ENCODE measurements around the gene C9orf78. TPM values are rescaled to one million over a fixed set of nuclear protein-coding genes. Genes with fewer than 3 reads are reported as not detected.

Gene C9orf78
- total and polyA plus RNA-seq, 2 of the 8 experiments (the other 6 are each of a cell fraction or from before 2014, with no cell fraction given): 17.4 to 40.6 TPM

GRCh38 chr9:129814432-129815223 lies 20.4 kb downstream of the C9orf78 start:
- no peak overlapping the region for H4K8ac ChIP-seq (ENCODE audit: extremely low read depth, insufficient read depth, low read length)
- H2BK20ac ChIP-seq (ENCODE audit: low read length): no peak overlapping the region
- H3K18ac ChIP-seq (ENCODE audit: extremely low read depth, low read length): no peak overlapping the region
- no peak overlapping the region for H3K4me3 ChIP-seq (ENCODE audit: extremely low read depth in 1 of 4, insufficient read depth in 2 of 4, low read depth in 3 of 4, low read length in 4 of 4)
- no peak overlapping the region for H3K23ac ChIP-seq (ENCODE audit: insufficient read length)
- H3K27ac ChIP-seq (ENCODE audit: low read depth, low read length): no peak overlapping the region
- no peak overlapping the region for H2BK5ac ChIP-seq (ENCODE audit: low read depth, low read length)
- DNase-seq (ENCODE audit: low read depth in 1 of 2, low spot score in 2 of 2) (no peak), FAIRE-seq (no peak)
- H3K9me3 ChIP-seq (ENCODE audit: insufficient read depth in 2 of 2, low read depth in 1 of 2, low read length in 1 of 2): no peaks in the 10 kb centered on the region
- H2BK15ac ChIP-seq (ENCODE audit: low read length): no peak overlapping the region
- H4K91ac ChIP-seq (replicated peaks; ENCODE audit: insufficient read length, low read length): no peak overlapping the region
- H2AFZ ChIP-seq (ENCODE audit: low read length): no peak overlapping the region
- no peaks in the 10 kb centered on the region for H3K27me3 ChIP-seq (replicated peaks in 1 of 4; ENCODE audit: control insufficient read depth in 3 of 4, extremely low read depth in 1 of 4, insufficient read depth in 3 of 4, low read length in 3 of 4)
- peak; percentile 6; the same call in 1 of the 2 replicates for TF ChIP-seq POLR2AphosphoS5 (IDR thresholded peaks at IDR 0.05; ENCODE audit: low read depth, low read length)
- TF ChIP-seq CREB1 (IDR thresholded peaks at IDR 0.05): no peak
- TF ChIP-seq BACH1 (IDR thresholded peaks at IDR 0.05; ENCODE audit: low read length): no peak
- no peaks in the 10 kb centered on the region; a peak in 1 of 7 replicates for H3K4me1 ChIP-seq (replicated peaks in 1 of 4; ENCODE audit: control insufficient read depth in 3 of 4, insufficient read depth in 4 of 4, low read length in 3 of 4)
- no peak overlapping the region for H3K4ac ChIP-seq (replicated peaks; ENCODE audit: insufficient read length, low read depth, low read length)
- no peak overlapping the region for H3K4me2 ChIP-seq (ENCODE audit: insufficient read depth in 1 of 2, low read depth in 2 of 2, low read length in 2 of 2)
- H3K23me2 ChIP-seq (ENCODE audit: low read depth, low read length): no peaks in the 10 kb centered on the region
- H3K9ac ChIP-seq (replicated peaks in 1 of 4; ENCODE audit: extremely low read depth in 1 of 4, low read depth in 3 of 4, low read length in 3 of 4): no peak overlapping the region
- POLR2A ChIA-PET (ENCODE audit: partially characterized antibody): interaction anchor here (0.6 to 3.7 kb wide), 2 partner anchors 11 to 85 kb away, joined by 3 to 20 read pairs; partner anchors contain the start of gene TOR1B
- H4K5ac ChIP-seq (ENCODE audit: insufficient read length, low read depth, low read length): no peak overlapping the region
- CTCF ChIA-PET (ENCODE audit: partially characterized antibody): no interaction called here
- no peak overlapping the region for H2BK12ac ChIP-seq (ENCODE audit: low read depth, low read length)
- H3K79me2 ChIP-seq (ENCODE audit: control insufficient read depth in 1 of 2, insufficient read depth in 2 of 2, low read length in 2 of 2): no peaks in the 10 kb centered on the region
- no peak overlapping the region for H3K56ac ChIP-seq (replicated peaks; ENCODE audit: insufficient read length, low read depth, low read length)
- 94% methylated on average over 17 of the region's 17 CpGs; no CpG with 5 or more reads in 1 of the 2 experiments for WGBS, 2 experiments (ENCODE audit: extremely low coverage in 1 of 2, insufficient coverage in 1 of 2, insufficient read length in 1 of 2, insufficient replicate concordance in 2 of 2, low coverage in 1 of 2, low lambda C conversion rate in 2 of 2, missing lambda C conversion rate in 1 of 2)
- H2BK120ac ChIP-seq (replicated peaks; ENCODE audit: low read depth, low read length): no peak overlapping the region
- H3K36me3 ChIP-seq (ENCODE audit: control insufficient read depth in 2 of 4, insufficient read depth in 4 of 4, low read length in 3 of 4): peaks cover 10 to 46% (median 27%) of the 10 kb centered on the region in 4 experiments
- H3K79me1 ChIP-seq (ENCODE audit: low read depth, low read length): no peaks in the 10 kb centered on the region; the same call in 1 of the 2 replicates
- H3K14ac ChIP-seq (ENCODE audit: insufficient read length): no peak overlapping the region
- no peak overlapping the region for H2AK5ac ChIP-seq (ENCODE audit: low read depth, low read length)
- H4K20me1 ChIP-seq (replicated peaks in 1 of 2; ENCODE audit: control insufficient read depth in 1 of 2, insufficient read depth in 2 of 2, low read length in 2 of 2): peaks cover 3 to 15% of the 10 kb centered on the region in 2 experiments
